BLaER1 (cell line): ENCODE results near the gene OR51B4.

Source experiments
- H3K27ac ChIP-seq: shearing (Covaris generic); formaldehyde crosslinking; 2 replicates; pipeline ENCODE4 v1.8.1; 2022
- H3K27me3 ChIP-seq: shearing (Covaris generic); formaldehyde crosslinking; 2 replicates; pipeline ENCODE4 v1.8.1; 2022
- H3K36me3 ChIP-seq: shearing (Covaris generic); formaldehyde crosslinking; 2 replicates; pipeline ENCODE4 v1.8.1; 2022
- H3K4me1 ChIP-seq: shearing (Covaris generic); formaldehyde crosslinking; 2 replicates; pipeline ENCODE4 v1.8.1; 2022
- H3K4me2 ChIP-seq: shearing (Covaris generic); formaldehyde crosslinking; 2 replicates; pipeline ENCODE4 v1.8.1; 2022
- H3K4me3 ChIP-seq: shearing (Covaris generic); formaldehyde crosslinking; 2 replicates; pipeline ENCODE4 v1.8.1; 2022
- H3K9ac ChIP-seq: shearing (Covaris generic); formaldehyde crosslinking; 2 replicates; pipeline ENCODE4 v1.8.1; 2022
- H3K9me3 ChIP-seq: shearing (Covaris generic); formaldehyde crosslinking; 2 replicates; pipeline ENCODE4 v1.8.1; 2022
- H4K20me1 ChIP-seq: shearing (Covaris generic); formaldehyde crosslinking; 2 replicates; pipeline ENCODE4 v1.8.1; 2022
- Cebpa-rat ChIP-seq: shearing (Covaris generic); IDR thresholded peaks from 2 replicates; pipeline ENCODE4 v1.8.1; 2022

The OR51B4 gene

DNA sequence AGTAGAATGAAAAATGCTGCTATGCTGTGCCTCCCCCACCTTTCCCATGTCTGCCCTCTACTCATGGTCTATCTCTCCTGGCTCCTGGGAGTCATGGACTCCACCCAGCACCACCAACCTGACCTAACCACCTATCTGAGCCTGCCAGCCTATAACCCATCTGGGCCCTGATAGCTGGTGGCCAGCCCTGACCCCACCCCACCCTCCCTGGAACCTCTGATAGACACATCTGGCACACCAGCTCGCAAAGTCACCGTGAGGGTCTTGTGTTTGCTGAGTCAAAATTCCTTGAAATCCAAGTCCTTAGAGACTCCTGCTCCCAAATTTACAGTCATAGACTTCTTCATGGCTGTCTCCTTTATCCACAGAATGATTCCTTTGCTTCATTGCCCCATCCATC is 17.1 kb downstream of the OR51B4 start:
- no peak overlapping the region for H3K4me2 ChIP-seq
- no peak overlapping the region for H3K9ac ChIP-seq
- H4K20me1 ChIP-seq, result no peaks in the 10 kb centered on the region
- H3K27ac ChIP-seq, result no peak overlapping the region
- H3K36me3 ChIP-seq, result no peaks in the 10 kb centered on the region
- no peak overlapping the region for H3K4me3 ChIP-seq
- H3K27me3 ChIP-seq, result no peaks in the 10 kb centered on the region
- H3K4me1 ChIP-seq, result no peaks in the 10 kb centered on the region
- H3K9me3 ChIP-seq, result no peaks in the 10 kb centered on the region
- TF ChIP-seq Cebpa-rat, result no peak

DNA sequence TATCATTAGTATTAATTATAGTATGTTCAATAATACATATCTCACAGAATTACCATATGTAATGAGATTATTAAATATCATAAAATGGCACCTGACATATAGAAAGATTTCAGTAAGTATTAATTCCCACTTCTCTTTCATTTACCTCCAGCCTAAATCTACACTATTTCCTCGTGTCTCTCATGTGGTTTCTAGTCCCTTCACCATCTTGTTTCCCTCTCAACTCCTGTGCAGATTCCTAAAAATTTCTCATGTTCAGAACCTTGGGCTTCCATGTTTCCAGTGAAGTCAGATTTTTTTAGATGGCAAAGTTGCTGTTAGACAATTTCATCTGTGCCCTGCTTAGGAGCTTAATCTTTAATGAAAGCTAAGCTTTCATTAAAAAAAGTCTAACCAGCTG is 17.9 kb downstream of the OR51B4 start:
- Histone ChIP-seq H3K9me3 (no peaks in the 10 kb centered on the region), H3K27ac (no peak overlapping the region), H3K4me1 (no peaks in the 10 kb centered on the region), H3K36me3 (no peaks in the 10 kb centered on the region), H3K9ac (no peak overlapping the region), H3K27me3 (no peaks in the 10 kb centered on the region), H3K4me2 (no peak overlapping the region), H3K4me3 (no peak overlapping the region), H4K20me1 (no peaks in the 10 kb centered on the region)
- no peak for TF ChIP-seq Cebpa-rat

DNA sequence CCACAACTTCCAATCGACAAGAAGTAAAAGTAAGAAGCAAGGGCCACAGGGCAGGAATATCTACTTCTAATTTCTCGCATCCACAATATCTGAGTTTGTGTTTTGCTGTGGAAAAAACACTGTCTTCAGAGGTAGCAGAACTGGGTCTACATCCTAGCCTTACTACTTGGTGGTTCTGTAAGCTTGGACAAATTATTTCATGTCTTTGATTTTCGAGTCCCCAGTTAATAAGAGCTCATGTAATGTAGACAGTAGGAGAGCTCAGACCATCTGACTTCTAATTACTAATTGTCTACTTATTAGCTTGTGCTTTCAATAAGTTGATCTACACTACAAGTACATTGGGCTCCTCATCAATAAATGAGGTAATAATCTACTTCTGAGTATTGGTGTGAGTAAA is 18.7 kb downstream of the OR51B4 start:
- no peak for TF ChIP-seq Cebpa-rat
- H3K4me2 ChIP-seq, result no peak overlapping the region
- H3K27me3 ChIP-seq, result no peaks in the 10 kb centered on the region
- no peaks in the 10 kb centered on the region for H3K36me3 ChIP-seq
- H4K20me1 ChIP-seq, result no peaks in the 10 kb centered on the region
- no peaks in the 10 kb centered on the region for H3K4me1 ChIP-seq
- H3K9ac ChIP-seq, result no peak overlapping the region
- H3K9me3 ChIP-seq, result no peaks in the 10 kb centered on the region
- H3K4me3 ChIP-seq, result no peak overlapping the region
- H3K27ac ChIP-seq, result no peak overlapping the region

DNA sequence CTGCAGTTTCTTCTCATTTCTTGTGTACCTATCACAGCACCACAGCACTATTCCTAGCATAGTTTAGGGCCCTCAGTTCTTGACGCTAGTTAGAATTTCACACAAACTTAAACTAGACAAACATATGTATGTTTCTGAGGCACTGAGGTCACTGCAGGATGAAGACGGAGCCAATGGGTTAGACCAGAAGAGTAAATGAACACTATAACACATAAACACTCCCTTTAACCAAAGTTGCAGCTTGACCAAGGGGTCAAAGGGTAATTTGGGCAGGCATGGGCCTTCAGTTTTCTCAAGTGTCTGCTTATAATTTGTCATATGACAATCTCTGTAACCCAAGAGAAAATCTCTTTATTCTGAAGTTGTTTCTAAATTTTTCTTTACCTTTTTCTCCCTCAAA is 19.1 kb downstream of the OR51B4 start:
- Histone ChIP-seq H3K27me3 (no peaks in the 10 kb centered on the region), H3K4me2 (no peak overlapping the region), H3K4me3 (no peak overlapping the region), H3K27ac (no peak overlapping the region), H3K36me3 (no peaks in the 10 kb centered on the region), H3K9me3 (no peaks in the 10 kb centered on the region), H4K20me1 (no peaks in the 10 kb centered on the region), H3K9ac (no peak overlapping the region), H3K4me1 (no peaks in the 10 kb centered on the region)
- no peak for TF ChIP-seq Cebpa-rat

DNA sequence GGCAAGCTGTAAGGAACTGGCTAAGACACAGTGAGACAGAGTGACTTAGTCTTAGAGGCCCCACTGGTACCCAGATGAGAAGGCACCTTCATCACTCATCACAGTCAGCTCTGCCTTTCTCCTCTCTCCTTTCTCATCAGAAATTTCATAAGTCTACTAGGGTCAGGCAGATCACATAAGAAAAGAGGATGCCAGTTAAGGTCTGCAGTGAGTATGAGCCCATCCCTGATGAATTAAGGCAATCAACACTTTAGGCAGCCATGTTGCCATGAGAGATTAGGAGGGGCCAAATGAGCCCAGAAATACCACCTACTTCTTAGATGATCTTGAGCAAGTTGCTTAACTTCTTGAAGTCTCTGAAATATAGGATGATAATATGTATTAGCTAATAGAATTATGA is 20.1 kb downstream of the OR51B4 start:
- Histone ChIP-seq H3K27ac (no peak overlapping the region), H3K27me3 (no peaks in the 10 kb centered on the region), H3K36me3 (no peaks in the 10 kb centered on the region), H3K4me1 (no peaks in the 10 kb centered on the region), H3K9me3 (no peaks in the 10 kb centered on the region), H3K9ac (no peak overlapping the region), H4K20me1 (no peaks in the 10 kb centered on the region), H3K4me3 (no peak overlapping the region), H3K4me2 (no peak overlapping the region)
- no peak for TF ChIP-seq Cebpa-rat

DNA sequence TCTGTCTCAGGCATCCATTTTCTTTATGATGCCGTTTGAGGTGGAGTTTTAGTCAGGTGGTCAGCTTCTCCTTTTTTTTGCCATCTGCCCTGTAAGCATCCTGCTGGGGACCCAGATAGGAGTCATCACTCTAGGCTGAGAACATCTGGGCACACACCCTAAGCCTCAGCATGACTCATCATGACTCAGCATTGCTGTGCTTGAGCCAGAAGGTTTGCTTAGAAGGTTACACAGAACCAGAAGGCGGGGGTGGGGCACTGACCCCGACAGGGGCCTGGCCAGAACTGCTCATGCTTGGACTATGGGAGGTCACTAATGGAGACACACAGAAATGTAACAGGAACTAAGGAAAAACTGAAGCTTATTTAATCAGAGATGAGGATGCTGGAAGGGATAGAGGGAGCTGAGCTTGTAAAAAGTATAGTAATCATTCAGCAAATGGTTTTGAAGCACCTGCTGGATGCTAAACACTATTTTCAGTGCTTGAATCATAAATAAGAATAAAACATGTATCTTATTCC is 21.1 kb downstream of the OR51B4 start:
- Histone ChIP-seq H4K20me1 (no peaks in the 10 kb centered on the region), H3K27ac (no peak overlapping the region), H3K4me1 (no peaks in the 10 kb centered on the region), H3K27me3 (no peaks in the 10 kb centered on the region), H3K9me3 (no peaks in the 10 kb centered on the region), H3K9ac (no peak overlapping the region), H3K36me3 (no peaks in the 10 kb centered on the region), H3K4me3 (no peak overlapping the region), H3K4me2 (no peak overlapping the region)
- no peak for TF ChIP-seq Cebpa-rat

DNA sequence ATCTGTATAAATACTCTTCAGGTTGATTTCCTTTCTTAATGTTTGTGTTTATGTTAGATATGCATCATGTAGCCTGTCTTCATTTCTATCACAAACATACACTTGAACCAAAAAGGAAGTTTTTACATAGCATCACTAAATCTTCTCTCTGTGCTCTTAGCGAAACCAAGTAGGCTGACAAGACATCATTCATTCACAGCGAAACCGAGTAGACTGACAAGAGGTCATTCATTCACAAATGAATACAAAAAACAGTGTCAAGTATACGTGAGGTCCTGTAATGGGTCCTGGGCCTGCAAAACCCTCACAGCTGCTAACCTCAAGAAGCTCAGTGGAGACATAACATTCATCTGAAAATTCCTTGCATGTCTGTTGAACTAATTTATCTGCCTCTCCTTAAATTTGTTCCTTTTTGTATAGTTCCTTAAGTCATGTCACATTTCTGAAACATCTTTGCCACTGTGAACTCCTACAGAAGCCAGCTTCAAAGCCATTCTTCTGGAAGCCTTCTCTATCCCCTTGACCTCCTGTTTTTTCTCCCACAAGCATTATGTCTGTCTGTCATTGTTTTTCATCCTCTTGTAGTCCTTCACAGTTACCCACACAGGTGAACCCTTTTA is 22.2 kb downstream of the OR51B4 start:
- Histone ChIP-seq H3K36me3 (no peaks in the 10 kb centered on the region), H3K4me3 (no peak overlapping the region), H3K27me3 (no peaks in the 10 kb centered on the region), H3K4me1 (no peaks in the 10 kb centered on the region), H3K9ac (no peak overlapping the region), H3K9me3 (no peaks in the 10 kb centered on the region), H3K4me2 (no peak overlapping the region), H3K27ac (no peak overlapping the region), H4K20me1 (no peaks in the 10 kb centered on the region)
- no peak for TF ChIP-seq Cebpa-rat

DNA sequence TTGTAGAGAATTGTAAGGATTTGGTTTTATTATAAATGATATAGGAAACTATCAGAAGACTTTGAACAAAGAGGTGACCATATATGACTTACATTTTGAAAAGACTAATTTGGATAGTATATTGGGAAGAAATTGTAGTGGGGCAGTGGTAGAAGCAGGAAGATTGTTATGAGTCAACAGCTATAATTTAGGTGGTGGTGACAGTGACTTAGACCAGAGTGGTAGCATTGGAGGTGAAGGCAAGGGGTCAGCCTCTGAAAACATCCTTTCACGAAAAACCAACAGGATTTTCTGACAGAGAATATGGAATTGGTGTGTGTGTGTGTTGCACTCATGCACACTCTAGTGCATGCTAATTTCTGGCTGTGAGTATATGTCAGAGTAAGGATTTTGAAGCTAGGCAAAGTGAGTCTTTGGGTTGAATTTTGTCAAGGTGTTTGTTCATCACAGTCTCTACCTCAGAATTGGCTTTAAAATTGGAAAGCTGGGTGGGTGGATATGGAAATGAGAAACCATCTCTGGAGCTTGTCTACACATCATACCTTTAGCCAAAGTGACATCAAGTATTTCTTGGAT is 23.9 kb downstream of the OR51B4 start:
- no peak overlapping the region for H3K4me2 ChIP-seq
- no peaks in the 10 kb centered on the region for H4K20me1 ChIP-seq
- no peak overlapping the region for H3K4me3 ChIP-seq
- no peaks in the 10 kb centered on the region for H3K9me3 ChIP-seq
- no peak overlapping the region for H3K27ac ChIP-seq
- no peaks in the 10 kb centered on the region for H3K27me3 ChIP-seq
- H3K9ac ChIP-seq, result no peak overlapping the region
- H3K4me1 ChIP-seq, result no peaks in the 10 kb centered on the region
- no peaks in the 10 kb centered on the region for H3K36me3 ChIP-seq
- no peak for TF ChIP-seq Cebpa-rat

DNA sequence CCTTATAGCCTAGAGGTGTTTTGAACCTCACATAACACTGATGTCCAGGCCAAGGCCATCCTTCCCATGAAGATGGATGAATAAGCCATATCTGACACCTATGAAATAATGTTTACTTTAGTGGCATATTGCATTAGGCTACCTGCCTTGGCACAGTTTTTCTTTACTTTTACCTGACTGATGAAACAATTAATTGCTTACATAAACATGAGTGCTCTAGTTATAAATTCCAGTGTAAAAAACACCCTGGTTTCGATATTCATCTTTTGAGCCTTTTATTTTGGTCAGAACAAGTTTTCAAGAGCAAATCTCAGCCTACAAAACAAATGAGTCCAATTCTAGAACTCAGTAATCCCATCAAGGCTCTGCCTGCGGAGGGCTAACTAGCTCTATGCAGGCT is 25.0 kb downstream of the OR51B4 start:
- H3K4me1 ChIP-seq, result no peaks in the 10 kb centered on the region
- H3K4me2 ChIP-seq, result no peak overlapping the region
- no peak overlapping the region for H3K4me3 ChIP-seq
- no peaks in the 10 kb centered on the region for H4K20me1 ChIP-seq
- H3K36me3 ChIP-seq, result no peaks in the 10 kb centered on the region
- no peak overlapping the region for H3K27ac ChIP-seq
- H3K9ac ChIP-seq, result no peak overlapping the region
- no peaks in the 10 kb centered on the region for H3K27me3 ChIP-seq
- no peak for TF ChIP-seq Cebpa-rat
- H3K9me3 ChIP-seq, result no peaks in the 10 kb centered on the region

DNA sequence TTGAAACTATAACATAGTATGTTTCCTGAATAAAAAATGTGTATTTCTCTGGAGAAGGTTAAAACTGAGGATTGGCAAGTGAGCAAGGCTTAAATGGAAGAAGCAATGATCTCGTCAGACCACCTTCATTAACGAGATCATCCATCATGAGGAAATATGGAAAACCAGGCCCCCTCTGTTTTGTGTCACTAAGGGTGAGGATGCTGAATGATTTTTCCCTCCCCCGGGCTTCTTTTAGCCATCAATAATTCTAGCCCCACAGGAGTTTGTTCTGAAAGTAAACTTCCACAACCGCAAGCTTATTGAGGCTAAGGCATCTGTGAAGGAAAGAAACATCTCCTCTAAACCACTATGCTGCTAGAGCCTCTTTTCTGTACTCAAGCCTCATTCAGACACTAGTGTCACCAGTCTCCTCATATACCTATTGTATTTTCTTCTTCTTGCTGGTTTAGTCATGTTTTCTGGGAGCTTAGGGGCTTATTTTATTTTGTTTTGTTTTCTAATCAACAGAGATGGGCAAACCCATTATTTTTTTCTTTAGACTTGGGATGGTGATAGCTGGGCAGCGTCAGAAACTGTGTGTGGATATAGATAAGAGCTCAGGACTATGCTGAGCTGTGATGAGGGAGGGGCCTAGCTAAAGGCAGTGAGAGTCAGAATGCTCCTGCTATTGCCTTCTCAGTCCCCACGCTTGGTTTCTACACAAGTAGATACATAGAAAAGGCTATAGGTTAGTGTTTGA is 26.2 kb downstream of the OR51B4 start:
- Histone ChIP-seq H3K4me3 (no peak overlapping the region), H3K4me2 (no peak overlapping the region), H3K9ac (no peak overlapping the region), H3K27me3 (no peaks in the 10 kb centered on the region), H3K4me1 (no peaks in the 10 kb centered on the region), H4K20me1 (no peaks in the 10 kb centered on the region), H3K27ac (no peak overlapping the region), H3K9me3 (no peaks in the 10 kb centered on the region), H3K36me3 (no peaks in the 10 kb centered on the region)
- no peak for TF ChIP-seq Cebpa-rat
